CD8-positive, alpha-beta memory T cell (primary cell): Measurements from ENCODE around the gene CEP170. TPM values are rescaled to one million over a fixed set of nuclear protein-coding genes. Genes with fewer than 3 reads are reported as not detected.

ENCODE experiments used
- CTCF ChIA-PET: fragments of 350-600 bp; sonication (Branson Sonifier 250); formaldehyde crosslinking; loops from one replicate; lab custom pipeline; 2021; ENCODE audit warnings: antibody characterized with exemption; lab: Charles Lee
- POLR2A ChIA-PET: fragments of 350-600 bp; sonication (Branson Sonifier 250); formaldehyde crosslinking; loops from one replicate; lab custom pipeline; 2021; ENCODE audit warnings: antibody characterized with exemption; lab: Charles Lee
- DNase-seq, 5 donors: peaks; one replicate each; pipeline versions ENCODE4 v3.0.0 to v3.0.0-alpha.2; 2020 to 2022; ENCODE audit warnings: mixed read lengths in 1 of 5
- H3K27ac ChIP-seq: one replicate; pipeline ENCODE4 v1.7.0; 2013; ENCODE audit warnings: low read depth, mild to moderate bottlenecking, low read length, moderate library complexity
- H3K27me3 ChIP-seq: 2 replicates; pipeline ENCODE4 v1.7.0; 2013; ENCODE audit warnings: low read length, mild to moderate bottlenecking; ENCODE audit not compliant: insufficient read depth, poor library complexity, severe bottlenecking
- H3K36me3 ChIP-seq: 2 replicates; pipeline ENCODE4 v1.7.0; 2013; ENCODE audit warnings: mild to moderate bottlenecking, low read length, moderate library complexity; ENCODE audit not compliant: insufficient read depth
- H3K4me1 ChIP-seq: 2 replicates; pipeline ENCODE4 v1.7.0; 2013; ENCODE audit warnings: mild to moderate bottlenecking, low read length, moderate library complexity; ENCODE audit not compliant: insufficient read depth
- H3K4me3 ChIP-seq: 2 replicates; pipeline ENCODE4 v1.7.0; 2013; ENCODE audit warnings: mild to moderate bottlenecking, low read length
- H3K9me3 ChIP-seq: 2 replicates; pipeline ENCODE4 v1.7.0; 2013; ENCODE audit warnings: mild to moderate bottlenecking, low read length
- H3K27ac Mint-ChIP-seq, 8 donors: one replicate each; pipeline ENCODE4 v1.8.0; 2020 to 2021; ENCODE audit warnings: mixed read lengths in 8 of 8, mild to moderate bottlenecking in 6 of 8, inconsistent platforms in 3 of 8, moderate library complexity in 3 of 8
- H3K27me3 Mint-ChIP-seq, 2 donors: one replicate each; pipeline ENCODE4 v1.8.0; 2020 to 2021; ENCODE audit warnings: mixed read lengths in 2 of 2, mild to moderate bottlenecking in 1 of 2, moderate library complexity in 1 of 2
- H3K36me3 Mint-ChIP-seq, 3 donors: one replicate each; pipeline ENCODE4 v1.8.0; 2020 to 2021; ENCODE audit warnings: mixed read lengths in 3 of 3, inconsistent platforms in 1 of 3, mild to moderate bottlenecking in 1 of 3
- H3K4me1 Mint-ChIP-seq, 3 donors: one replicate each; pipeline ENCODE4 v1.8.0; 2020 to 2021; ENCODE audit warnings: mixed read lengths in 3 of 3, inconsistent platforms in 1 of 3, mild to moderate bottlenecking in 1 of 3
- H3K4me3 Mint-ChIP-seq, 7 donors: one replicate each; pipeline ENCODE4 v1.8.0; 2020 to 2021; ENCODE audit warnings: mixed read lengths in 7 of 7, mild to moderate bottlenecking in 6 of 7, moderate library complexity in 4 of 7, inconsistent platforms in 2 of 7
- H3K9me3 Mint-ChIP-seq, 5 donors: one replicate each; pipeline ENCODE4 v1.8.0; 2020 to 2022; ENCODE audit warnings: mixed read lengths in 5 of 5, mild to moderate bottlenecking in 3 of 5, moderate library complexity in 2 of 5, inconsistent platforms in 1 of 5
- polyA plus RNA-seq: library from polyadenylated mRNA; unstranded; fragments of 300-500 nt; fragmentation: Illumina TruSeq; gene quantifications from one replicate; pipeline ENCODE4 v1.2.3, GENCODE V29; 2021
- total RNA-seq, 2 experiments: library from RNA; stranded (reverse); gene quantifications; one replicate each; pipeline ENCODE4 v1.2.3, GENCODE V29; 2021

The CEP170 gene
- total and polyA plus RNA-seq, 3 experiments from 2014 or later: 7.4 to 36.5 (median 29.9) TPM

DNA sequence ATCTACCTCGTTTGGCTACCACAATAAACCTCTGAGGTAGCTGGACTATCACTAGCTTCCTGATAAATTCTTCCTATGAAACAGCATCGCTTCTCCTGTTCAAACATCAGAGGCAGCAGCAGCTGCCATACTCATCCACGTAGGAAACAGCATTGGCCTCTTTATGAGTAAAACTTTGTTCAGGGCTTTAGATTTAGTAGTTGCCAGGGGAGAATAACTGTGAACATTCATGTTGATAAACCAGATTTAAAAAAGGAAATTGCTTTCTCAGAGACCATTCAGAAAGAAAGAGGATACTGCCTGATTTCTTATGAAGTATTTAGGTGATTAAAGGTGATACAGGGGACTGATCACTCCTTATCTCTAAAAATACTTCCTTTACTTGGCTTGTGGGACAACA lies 7.2 kb downstream of the CEP170 start:
- ChIA-PET POLR2A (no interaction called here), CTCF (no interaction called here)
- Histone ChIP-seq H3K36me3 (no peaks in the 10 kb centered on the region), H3K27ac (no peak overlapping the region), H3K9me3 (no peaks in the 10 kb centered on the region), H3K4me1 (peaks cover 3% of the 10 kb centered on the region), H3K27me3 (no peaks in the 10 kb centered on the region), H3K4me3 (no peak overlapping the region)
- Mint-ChIP-seq H3K4me3 (no peak overlapping the region), H3K9me3 (no peaks in the 10 kb centered on the region), H3K27ac (peak overlapping the region in 1 of 8 donors; percentile 9), H3K4me1 (peaks cover 18 to 47% (median 45%) of the 10 kb centered on the region in 3 donors), H3K27me3 (peaks cover 0 to 1% of the 10 kb centered on the region in 2 donors), H3K36me3 (peaks cover 0 to 1% (median 0%) of the 10 kb centered on the region in 3 donors)
- no peak for DNase-seq

DNA sequence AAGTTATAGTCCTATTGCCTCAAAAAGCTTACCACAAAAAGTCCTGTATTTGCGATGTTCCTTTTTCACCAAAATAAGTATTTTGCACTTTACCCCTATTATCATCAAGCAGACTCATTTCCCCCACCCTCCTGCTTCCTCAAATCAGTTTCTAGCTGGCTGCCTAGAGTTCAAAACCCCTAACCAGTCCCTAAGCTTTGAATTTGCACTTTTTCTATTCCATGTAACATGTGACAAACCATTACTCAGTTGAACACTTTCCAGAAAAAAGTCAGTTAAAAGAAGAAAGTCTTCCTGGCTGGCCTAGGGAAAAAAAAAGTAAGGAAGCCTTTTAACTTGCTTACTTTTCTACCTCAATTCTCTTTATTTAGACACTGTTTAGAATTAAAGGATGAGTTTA lies 8.2 kb downstream of the CEP170 start:
- Histone ChIP-seq H3K9me3 (no peaks in the 10 kb centered on the region), H3K4me1 (peaks cover 2% of the 10 kb centered on the region), H3K27me3 (no peaks in the 10 kb centered on the region), H3K27ac (no peak overlapping the region), H3K36me3 (no peaks in the 10 kb centered on the region), H3K4me3 (no peak overlapping the region)
- Mint-ChIP-seq H3K4me1 (peaks cover 14 to 41% (median 39%) of the 10 kb centered on the region in 3 donors), H3K36me3 (peaks cover 0 to 1% (median under 1%) of the 10 kb centered on the region in 3 donors), H3K27me3 (peaks cover 0 to 1% of the 10 kb centered on the region in 2 donors), H3K27ac (no peak overlapping the region), H3K4me3 (no peak overlapping the region), H3K9me3 (no peaks in the 10 kb centered on the region)
- ChIA-PET POLR2A (no interaction called here), CTCF (no interaction called here)
- no peak for DNase-seq

DNA sequence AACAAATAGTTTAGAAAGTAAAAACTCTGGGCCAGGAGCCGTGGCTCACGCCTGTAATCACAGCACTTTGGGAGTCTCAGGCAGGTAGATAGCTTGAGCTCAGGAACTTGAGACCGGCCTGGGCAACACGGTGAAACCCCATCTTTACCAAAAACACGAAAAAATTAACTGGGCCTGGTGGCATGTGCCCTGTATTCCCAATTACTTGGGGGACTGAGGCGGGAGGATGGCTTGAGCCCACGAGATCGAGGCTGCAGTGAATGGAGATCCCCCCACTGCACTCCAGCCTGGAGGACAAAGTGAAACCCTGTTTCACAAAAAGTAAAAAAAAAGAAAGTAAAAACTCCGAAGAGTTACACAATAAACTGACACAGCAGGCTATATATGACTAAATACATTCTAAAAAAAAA lies 10.6 kb downstream of the CEP170 start:
- Mint-ChIP-seq H3K36me3 (peaks cover 3 to 4% (median 3%) of the 10 kb centered on the region in 3 donors), H3K27me3 (peaks cover 0 to 1% of the 10 kb centered on the region in 2 donors), H3K27ac (peak overlapping the region in 1 of 8 donors; percentile 67), H3K9me3 (no peaks in the 10 kb centered on the region), H3K4me1 (peaks cover 10 to 23% (median 21%) of the 10 kb centered on the region in 3 donors), H3K4me3 (no peak overlapping the region)
- POLR2A ChIA-PET: no interaction called here
- no peak overlapping the region for H3K4me3 ChIP-seq
- H3K27ac ChIP-seq: no peak overlapping the region
- no peaks in the 10 kb centered on the region for H3K4me1 ChIP-seq
- CTCF ChIA-PET: no interaction called here
- H3K36me3 ChIP-seq: no peaks in the 10 kb centered on the region
- DNase-seq: no peak
- H3K27me3 ChIP-seq: no peaks in the 10 kb centered on the region
- H3K9me3 ChIP-seq: no peaks in the 10 kb centered on the region

DNA sequence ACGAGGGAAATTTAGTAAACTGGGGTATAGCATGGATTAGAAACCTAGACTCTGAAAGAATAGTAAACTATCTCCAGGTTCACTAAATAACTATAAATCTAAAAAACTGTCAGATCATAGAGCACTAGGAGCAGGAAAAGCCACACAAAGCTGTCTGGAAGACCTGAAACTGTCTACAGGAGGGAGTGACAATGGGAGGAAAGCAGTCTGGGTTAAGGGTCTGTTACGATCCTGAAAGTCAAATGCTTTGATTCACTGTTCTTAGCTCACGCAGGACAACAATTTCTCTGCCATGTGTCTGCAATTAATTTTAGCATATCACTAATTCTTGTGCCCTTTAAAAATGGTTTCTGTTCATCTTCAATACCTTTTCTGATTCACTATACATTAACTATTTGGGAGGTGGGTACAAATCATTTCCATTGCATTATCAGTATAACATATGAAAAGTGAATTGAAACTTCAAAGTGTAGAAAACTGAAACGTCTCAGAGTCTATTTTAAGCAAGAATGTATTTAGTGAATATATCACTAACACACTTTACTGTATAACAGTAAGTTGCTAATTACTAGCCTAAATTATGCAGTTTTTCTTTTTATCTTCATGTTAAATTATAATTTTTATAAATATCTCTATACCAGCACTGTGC lies 18.4 kb downstream of the CEP170 start:
- Histone ChIP-seq H3K27ac (no peak overlapping the region), H3K27me3 (no peaks in the 10 kb centered on the region), H3K36me3 (no peaks in the 10 kb centered on the region), H3K9me3 (peaks cover 4% of the 10 kb centered on the region), H3K4me3 (no peak overlapping the region), H3K4me1 (no peaks in the 10 kb centered on the region)
- no peak for DNase-seq
- H3K4me3 Mint-ChIP-seq: no peak overlapping the region
- peaks cover 8 to 38% (median 24%) of the 10 kb centered on the region in 3 donors for H3K36me3 Mint-ChIP-seq
- ChIA-PET POLR2A (no interaction called here), CTCF (no interaction called here)
- H3K9me3 Mint-ChIP-seq: peaks cover 7 to 15% (median 15%) of the 10 kb centered on the region in 5 donors
- no peak overlapping the region for H3K27ac Mint-ChIP-seq
- H3K27me3 Mint-ChIP-seq: no peaks in the 10 kb centered on the region
- H3K4me1 Mint-ChIP-seq: peaks cover 3 to 11% (median 3%) of the 10 kb centered on the region in 3 donors

DNA sequence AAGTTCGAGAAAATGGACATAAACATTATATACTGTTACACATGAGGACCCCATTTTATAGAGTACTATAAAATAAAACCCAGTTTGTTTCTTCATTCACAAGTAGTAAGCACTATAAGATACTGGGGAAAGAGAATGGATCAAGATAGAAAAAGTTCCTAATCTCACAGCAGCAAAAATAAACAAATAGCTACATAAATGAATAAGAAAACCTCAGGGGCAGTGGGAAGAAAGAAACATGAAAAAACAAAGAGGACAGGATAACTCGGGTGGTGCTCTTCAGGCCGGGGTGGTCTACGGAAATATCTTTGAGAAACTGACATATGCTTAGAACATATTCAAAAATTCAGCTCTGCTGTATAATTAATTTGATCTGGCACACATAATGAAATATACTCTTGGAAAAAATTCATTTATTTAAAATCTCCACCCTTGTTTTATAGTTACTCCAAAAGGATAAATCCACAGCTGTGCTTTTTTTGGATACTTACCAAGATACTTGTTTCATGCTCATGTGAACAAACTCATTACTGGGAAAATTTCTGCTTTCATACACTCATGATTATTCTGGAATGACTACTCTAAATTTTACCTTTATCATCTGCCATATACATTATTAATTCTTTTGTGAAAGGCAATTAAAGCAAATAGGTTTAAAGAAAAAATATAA lies 20.0 kb downstream of the CEP170 start:
- no peak for DNase-seq
- Histone ChIP-seq H3K27ac (no peak overlapping the region), H3K36me3 (no peaks in the 10 kb centered on the region), H3K27me3 (no peaks in the 10 kb centered on the region), H3K4me1 (no peaks in the 10 kb centered on the region), H3K4me3 (no peak overlapping the region), H3K9me3 (peaks cover 10% of the 10 kb centered on the region)
- ChIA-PET POLR2A (no interaction called here), CTCF (no interaction called here)
- peaks cover 3 to 15% (median 3%) of the 10 kb centered on the region in 3 donors for H3K4me1 Mint-ChIP-seq
- no peaks in the 10 kb centered on the region for H3K27me3 Mint-ChIP-seq
- H3K27ac Mint-ChIP-seq: no peak overlapping the region
- H3K9me3 Mint-ChIP-seq: peaks cover 20 to 28% (median 27%) of the 10 kb centered on the region in 5 donors
- no peak overlapping the region for H3K4me3 Mint-ChIP-seq
- H3K36me3 Mint-ChIP-seq: peaks cover 11 to 47% (median 33%) of the 10 kb centered on the region in 3 donors

DNA sequence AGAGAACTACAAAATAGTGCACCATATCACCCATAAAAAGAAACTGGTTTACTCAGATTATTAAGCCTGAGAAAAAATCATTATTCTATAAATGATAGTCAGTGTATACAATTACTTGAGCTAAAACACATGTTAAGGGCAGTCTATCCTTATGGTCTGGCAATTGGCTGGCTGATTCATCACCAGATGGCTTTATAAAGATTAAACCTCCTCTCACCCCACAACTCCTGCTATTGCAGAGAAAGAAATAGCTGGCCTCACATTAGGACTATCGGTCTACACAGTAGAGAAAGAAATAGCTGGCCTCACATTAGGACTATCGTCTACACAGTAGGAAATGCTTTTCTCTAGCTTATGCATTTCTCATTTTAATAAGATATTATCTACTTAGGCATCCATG lies 21.2 kb downstream of the CEP170 start:
- H3K27me3 ChIP-seq: no peaks in the 10 kb centered on the region
- H3K4me3 ChIP-seq: no peak overlapping the region
- H3K27ac Mint-ChIP-seq: no peak overlapping the region
- peaks cover 10 to 16% (median 14%) of the 10 kb centered on the region in 3 donors for H3K4me1 Mint-ChIP-seq
- no peak for DNase-seq
- CTCF ChIA-PET: no interaction called here
- no peak overlapping the region for H3K4me3 Mint-ChIP-seq
- POLR2A ChIA-PET: no interaction called here
- no peaks in the 10 kb centered on the region for H3K27me3 Mint-ChIP-seq
- no peaks in the 10 kb centered on the region for H3K4me1 ChIP-seq
- H3K36me3 Mint-ChIP-seq: peaks cover 14 to 54% (median 39%) of the 10 kb centered on the region in 3 donors
- H3K9me3 Mint-ChIP-seq: peaks cover 29 to 36% (median 35%) of the 10 kb centered on the region in 5 donors
- H3K36me3 ChIP-seq: no peaks in the 10 kb centered on the region
- H3K9me3 ChIP-seq: peaks cover 10% of the 10 kb centered on the region
- no peak overlapping the region for H3K27ac ChIP-seq

DNA sequence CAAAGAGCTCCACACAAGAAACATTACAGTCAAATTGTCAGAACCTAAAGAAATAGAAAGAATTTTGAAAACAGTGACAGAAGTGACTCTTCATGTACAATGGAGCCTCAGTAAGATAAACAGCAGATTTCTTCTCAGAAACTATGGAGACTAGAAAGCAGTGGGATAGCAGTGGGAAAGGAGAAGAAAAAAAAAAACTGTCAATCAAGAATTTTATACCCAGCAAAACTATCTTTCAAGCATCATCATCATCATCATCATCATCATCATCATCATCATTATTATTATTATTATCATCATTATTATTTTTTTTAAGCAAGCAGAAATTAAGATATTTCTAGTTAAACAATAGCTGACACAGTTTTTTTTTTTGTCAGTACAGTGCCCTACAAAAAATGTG lies 24.2 kb downstream of the CEP170 start:
- no peaks in the 10 kb centered on the region for H3K27me3 ChIP-seq
- ChIA-PET CTCF (no interaction called here), POLR2A (interaction anchor here (0.6 kb wide), 1 partner anchor 17 kb away, joined by 5 read pairs; no protein-coding TSS in a partner anchor)
- peaks cover 12 to 23% (median 16%) of the 10 kb centered on the region in 3 donors for H3K4me1 Mint-ChIP-seq
- H3K36me3 Mint-ChIP-seq: peaks cover 14 to 64% (median 35%) of the 10 kb centered on the region in 3 donors
- H3K27ac ChIP-seq: no peak overlapping the region
- H3K36me3 ChIP-seq: no peaks in the 10 kb centered on the region
- no peak overlapping the region for H3K4me3 Mint-ChIP-seq
- H3K27me3 Mint-ChIP-seq: no peaks in the 10 kb centered on the region
- H3K4me3 ChIP-seq: no peak overlapping the region
- peak in 1 of 5 donors; percentile 4 for DNase-seq
- peaks cover 29 to 38% (median 35%) of the 10 kb centered on the region in 5 donors for H3K9me3 Mint-ChIP-seq
- peak overlapping the region in 1 of 8 donors; percentile 58 for H3K27ac Mint-ChIP-seq
- no peaks in the 10 kb centered on the region for H3K4me1 ChIP-seq
- peaks cover 10% of the 10 kb centered on the region for H3K9me3 ChIP-seq

DNA sequence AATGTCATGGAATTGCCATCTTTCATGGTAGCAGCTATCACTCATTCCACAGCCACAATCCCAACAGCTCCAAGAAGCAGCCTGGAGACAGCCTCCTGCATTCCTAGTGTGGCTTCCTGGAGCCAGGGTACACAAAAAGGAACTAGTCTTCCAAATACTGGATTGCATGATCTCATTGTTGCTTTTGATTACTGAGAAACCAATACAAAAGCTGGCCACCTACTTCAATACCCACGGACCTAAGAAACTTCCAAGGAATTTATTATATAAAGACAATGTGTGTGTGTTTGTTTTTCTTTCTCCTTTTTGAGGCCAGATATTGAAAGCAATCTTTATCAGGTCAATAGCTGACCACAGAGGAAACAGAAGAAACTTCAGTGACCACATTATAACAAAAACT lies 25.6 kb downstream of the CEP170 start:
- H3K27me3 Mint-ChIP-seq: no peaks in the 10 kb centered on the region
- no peaks in the 10 kb centered on the region for H3K27me3 ChIP-seq
- H3K9me3 ChIP-seq: peaks cover 10% of the 10 kb centered on the region
- ChIA-PET POLR2A (no interaction called here), CTCF (no interaction called here)
- H3K9me3 Mint-ChIP-seq: peaks cover 29 to 38% (median 35%) of the 10 kb centered on the region in 5 donors
- peaks cover 18 to 60% (median 38%) of the 10 kb centered on the region in 3 donors for H3K36me3 Mint-ChIP-seq
- H3K27ac Mint-ChIP-seq: no peak overlapping the region
- H3K4me3 ChIP-seq: no peak overlapping the region
- DNase-seq: no peak
- no peaks in the 10 kb centered on the region for H3K36me3 ChIP-seq
- H3K4me3 Mint-ChIP-seq: peak overlapping the region in 1 of 7 donors; percentile 15
- H3K4me1 Mint-ChIP-seq: peaks cover 10 to 23% (median 16%) of the 10 kb centered on the region in 3 donors
- no peak overlapping the region for H3K27ac ChIP-seq
- no peaks in the 10 kb centered on the region for H3K4me1 ChIP-seq
